DMS 273 (cell line): ENCODE results near the gene RAB5IF.
"Not testable (repeated sequence)": the region's sequence is repeated elsewhere in the genome, so short reads cannot be mapped to it uniquely, and the experiment has no call there.

Source experiments
- DNase-seq: peaks from one replicate; lab custom pipeline; 2025; ENCODE audit not compliant: unreplicated experiment; lab: John Stamatoyannopoulos, UW

Gene RAB5IF

DNA sequence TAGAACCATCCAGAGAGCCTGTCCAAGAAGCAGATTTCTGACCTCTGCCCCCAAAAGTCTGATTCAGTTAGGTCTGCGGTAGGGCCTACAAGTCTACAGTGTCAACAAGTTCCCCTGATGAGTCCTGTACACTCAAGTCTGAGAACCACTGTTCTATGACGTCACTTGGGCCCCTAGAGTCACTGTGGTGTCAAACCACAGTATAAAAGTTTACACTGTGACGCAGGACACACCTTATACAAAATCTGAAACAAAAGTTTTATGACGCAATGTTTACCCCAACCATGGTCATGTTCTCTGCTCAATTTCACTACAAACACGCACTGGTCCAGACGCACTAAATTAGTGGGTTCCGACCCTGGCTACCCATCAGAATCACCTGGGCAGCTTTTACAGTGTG, 22.5 kb downstream of the RAB5IF start:
- DNase-seq: no peak

GRCh38 chr20:36629719-36630681, 24.4 kb downstream of the RAB5IF start:
- DNase-seq: no peak

GRCh38 chr20:36631646-36632045, 26.1 kb downstream of the RAB5IF start:
- no peak for DNase-seq

DNA sequence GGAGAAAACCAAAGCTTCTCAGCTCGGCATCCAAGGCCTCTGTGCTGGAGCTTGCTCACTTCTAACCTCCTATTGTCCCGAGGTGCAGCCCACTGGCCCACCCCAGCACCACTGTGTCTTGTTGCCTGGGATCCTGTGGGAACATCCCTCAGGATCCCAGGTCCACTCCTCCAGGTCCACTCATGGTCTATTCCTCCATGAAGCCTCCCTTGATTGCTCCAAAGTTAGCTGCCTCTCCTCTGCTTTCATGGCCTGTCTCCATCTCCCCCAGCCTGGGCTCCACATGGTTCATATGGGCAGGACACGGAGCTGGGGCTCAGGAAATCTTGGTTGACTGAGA, 26.5 kb downstream of the RAB5IF start:
- DNase-seq: no peak

DNA sequence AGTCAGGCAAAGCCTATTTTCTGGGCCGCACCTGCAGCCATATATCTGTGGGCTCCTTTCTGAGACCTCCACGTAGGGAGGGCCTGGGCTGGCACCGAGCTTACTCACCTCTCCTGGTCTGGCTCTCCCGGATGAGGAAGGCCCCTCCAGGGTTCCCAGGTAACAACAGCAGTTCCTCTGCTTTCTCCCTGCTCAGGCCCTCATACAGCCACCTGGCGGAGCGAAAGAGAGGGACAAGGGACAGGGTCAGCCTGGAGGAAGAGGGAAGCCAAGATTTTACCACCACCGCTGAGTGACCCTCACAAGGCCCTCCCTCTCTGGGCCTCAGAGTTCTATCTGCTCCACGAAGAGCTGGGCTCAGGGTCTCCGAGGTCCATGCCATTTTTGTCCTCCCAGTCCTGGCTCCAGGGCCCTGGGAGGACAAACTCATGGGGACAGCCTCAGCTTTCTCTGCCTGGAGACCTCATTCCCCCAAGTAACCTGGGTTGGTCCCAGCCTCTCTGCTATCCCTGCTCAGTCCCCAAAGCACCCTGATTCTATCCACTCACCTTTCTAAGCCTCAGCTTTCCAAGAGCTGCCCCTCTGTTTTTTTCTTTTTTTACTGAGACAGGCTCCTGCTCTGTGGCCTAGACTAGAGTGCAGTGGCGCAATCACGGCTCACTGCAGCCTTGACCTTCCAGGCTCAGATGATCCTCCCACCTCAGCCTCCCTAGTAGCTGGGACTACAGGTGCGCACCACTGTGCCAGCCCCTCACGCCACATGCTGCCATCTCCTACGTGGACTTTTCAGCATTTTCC, 27.1 kb downstream of the RAB5IF start:
- DNase-seq: no peak

GRCh38 chr20:36633285-36633772, 27.8 kb downstream of the RAB5IF start:
- no peak for DNase-seq

GRCh38 chr20:36634342-36634741, 28.8 kb downstream of the RAB5IF start:
- no peak for DNase-seq

- DNase-seq: not testable (repeated sequence)
Observed at GRCh38 chr20:36638876-36639400, 33.4 kb downstream of the RAB5IF start.

- no peak for DNase-seq
Observed at GRCh38 chr20:36641506-36641843, 35.9 kb downstream of the RAB5IF start.

- DNase-seq: no peak
Observed at GRCh38 chr20:36642136-36642535, 36.6 kb downstream of the RAB5IF start.

- DNase-seq: no peak
Observed at GRCh38 chr20:36644032-36644705, 38.6 kb downstream of the RAB5IF start.

- no peak for DNase-seq
Observed at GRCh38 chr20:36644706-36645095, 39.1 kb downstream of the RAB5IF start.

GRCh38 chr20:36645353-36645752, 39.8 kb downstream of the RAB5IF start:
- no peak for DNase-seq

- no peak for DNase-seq
Observed at GRCh38 chr20:36645998-36646397, 40.4 kb downstream of the RAB5IF start, which contains the start of gene SLA2. SLA2 (minus strand) TSS chr20:36646196; CDS start chr20:36641335, 4,861 bp downstream.

GRCh38 chr20:36646678-36647077, 41.1 kb downstream of the RAB5IF start:
- no peak for DNase-seq

DNA sequence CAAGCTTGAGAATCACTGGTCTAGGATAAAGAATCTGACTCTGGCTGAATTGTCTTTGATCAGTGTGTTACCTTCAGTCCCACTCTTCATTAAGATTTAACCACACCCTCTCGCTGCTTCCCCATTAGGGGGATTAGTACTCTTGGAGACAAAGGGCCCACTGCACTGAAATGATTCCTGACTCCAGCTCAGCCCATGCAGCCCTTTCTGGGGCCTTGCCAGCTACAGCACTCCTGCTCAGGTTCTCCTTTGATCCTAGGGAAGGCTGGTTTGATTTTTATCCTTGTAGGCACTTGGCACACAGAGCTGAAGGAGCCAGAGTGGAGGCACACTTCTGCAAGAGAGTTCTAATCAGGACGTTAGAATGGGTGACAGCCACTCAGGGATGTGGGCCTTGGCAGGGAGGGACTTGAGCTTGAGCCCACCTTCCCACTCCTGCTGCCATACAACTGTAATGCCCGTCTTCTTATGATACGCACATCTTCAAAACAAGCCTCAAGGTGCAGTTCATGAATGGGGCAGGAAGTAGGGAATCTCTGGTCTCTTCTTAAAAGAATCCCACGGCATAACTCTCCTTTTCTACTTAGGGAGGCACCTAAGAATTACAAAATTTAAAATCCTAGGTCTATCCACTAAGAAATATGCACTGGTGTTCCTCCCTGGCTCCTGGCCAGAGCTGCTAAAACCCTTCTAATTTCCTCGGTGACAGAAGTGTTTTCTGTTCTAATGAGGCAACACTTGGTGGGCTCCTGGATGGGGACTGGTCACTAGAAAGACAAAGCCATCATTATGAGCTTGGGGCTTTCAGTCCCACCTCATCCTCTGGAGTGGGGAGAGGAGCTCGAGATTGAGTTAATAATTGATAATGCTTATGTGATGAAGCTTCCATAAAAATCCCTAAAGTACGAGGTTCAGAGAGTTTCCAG, 41.9 kb downstream of the RAB5IF start:
- DNase-seq: no peak

DNA sequence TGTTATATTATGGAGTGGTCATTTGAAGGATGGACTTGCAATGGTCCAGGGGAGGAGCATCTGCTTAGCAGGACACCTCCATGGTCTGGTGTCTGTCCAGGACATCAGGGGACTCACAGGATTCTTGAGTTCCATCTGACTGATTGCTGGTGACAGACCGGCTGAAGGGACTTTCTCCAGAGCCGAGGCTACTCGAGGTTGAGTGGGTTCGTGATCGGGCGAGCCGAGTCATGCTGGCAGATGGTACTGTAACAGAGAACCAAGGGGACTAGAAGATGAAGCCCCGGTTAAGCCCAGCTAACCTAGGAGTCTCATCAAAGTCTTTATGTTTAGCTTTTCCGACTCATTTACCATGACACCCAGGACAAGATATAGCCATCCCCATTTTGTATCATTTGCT, 47.9 kb downstream of the RAB5IF start:
- no peak for DNase-seq

- DNase-seq: no peak
Observed at GRCh38 chr20:36654506-36654905, 48.9 kb downstream of the RAB5IF start.

GRCh38 chr20:36655004-36655403, 49.4 kb downstream of the RAB5IF start:
- no peak for DNase-seq

DNA sequence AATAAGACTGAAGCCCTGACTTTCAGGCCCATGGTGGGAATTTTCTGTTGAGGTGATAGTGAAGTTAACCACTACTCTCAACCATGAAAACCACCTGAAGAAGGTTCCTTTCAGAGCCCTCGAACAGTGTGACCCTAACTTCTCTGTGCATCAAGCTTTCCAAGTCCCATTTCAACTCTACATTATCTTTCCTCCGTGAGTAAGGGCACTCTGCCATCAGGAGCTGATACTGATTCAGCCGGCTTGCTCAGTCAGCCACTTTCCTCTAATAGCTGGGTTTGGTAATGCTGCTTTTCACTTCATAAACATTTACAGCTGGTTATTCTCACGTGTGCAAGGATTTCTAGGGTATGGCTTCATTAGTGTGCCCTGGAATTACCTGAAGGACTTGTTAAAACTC, 51.2 kb downstream of the RAB5IF start:
- DNase-seq: no peak
